ENCODE results near the gene NFKBIA.
"Not testable (repeated sequence)": the region's sequence is repeated elsewhere in the genome, so short reads cannot be mapped to it uniquely, and the experiment has no call there.

NFKBIA gene

DNA sequence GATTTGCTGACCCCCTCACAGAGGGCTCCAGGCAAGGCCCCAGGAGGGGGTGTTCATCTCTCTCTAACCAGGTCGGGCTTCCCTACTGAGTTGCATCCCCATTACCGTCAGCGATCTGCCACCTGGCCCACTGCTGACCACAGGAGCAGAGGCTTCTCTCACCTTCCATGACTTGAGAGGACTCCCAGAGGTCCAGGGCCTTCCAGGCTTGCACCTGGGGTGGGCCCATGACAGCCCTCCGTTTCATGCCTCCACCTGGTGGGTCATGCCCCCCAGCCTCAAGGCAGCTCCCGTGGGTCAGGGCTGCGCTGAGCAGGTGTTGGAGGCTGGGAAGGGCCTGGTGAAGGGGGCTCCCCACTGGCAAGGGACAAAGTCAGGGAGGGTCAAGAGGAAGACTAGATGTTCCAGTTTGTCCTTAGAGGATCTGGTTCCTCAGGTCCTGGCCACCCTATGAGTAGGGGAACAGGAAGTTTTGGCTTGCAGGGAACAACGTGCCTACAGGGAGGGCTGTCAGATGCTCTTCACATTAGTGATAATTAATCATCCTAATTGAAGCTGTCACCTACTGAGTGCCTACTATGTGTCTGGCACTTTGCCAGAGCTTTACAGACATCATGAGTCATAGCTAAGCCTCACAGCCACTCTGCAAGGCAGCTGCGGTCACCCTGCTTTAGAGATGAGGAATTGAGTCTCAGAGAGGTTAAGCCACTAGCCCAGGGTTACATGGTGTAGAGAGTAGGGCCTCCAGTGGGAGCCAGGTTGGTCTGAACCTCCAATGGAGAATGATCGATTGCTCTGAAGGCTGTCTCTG lies 13.8 kb downstream of the NFKBIA start:
- no peak for DNase-seq (ENCODE audit: low spot score)

DNA sequence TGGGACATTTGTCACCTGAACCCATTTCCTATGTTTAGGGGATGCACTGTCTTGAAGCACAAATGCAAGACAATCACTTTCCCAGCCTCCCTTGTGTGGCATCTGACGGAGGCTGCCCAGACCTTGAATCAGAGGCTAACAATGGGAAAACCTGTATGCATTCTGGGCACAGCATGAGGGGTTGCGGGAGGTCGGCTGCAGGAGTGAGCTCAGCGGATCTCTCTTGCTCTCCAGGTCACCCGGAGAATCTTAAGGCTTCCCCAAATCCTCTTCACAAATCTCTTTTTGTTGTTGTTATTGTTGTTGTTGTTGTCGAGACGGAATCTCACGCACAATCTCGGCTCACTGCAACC lies 15.3 kb downstream of the NFKBIA start:
- no peak for DNase-seq (ENCODE audit: low spot score)

DNA sequence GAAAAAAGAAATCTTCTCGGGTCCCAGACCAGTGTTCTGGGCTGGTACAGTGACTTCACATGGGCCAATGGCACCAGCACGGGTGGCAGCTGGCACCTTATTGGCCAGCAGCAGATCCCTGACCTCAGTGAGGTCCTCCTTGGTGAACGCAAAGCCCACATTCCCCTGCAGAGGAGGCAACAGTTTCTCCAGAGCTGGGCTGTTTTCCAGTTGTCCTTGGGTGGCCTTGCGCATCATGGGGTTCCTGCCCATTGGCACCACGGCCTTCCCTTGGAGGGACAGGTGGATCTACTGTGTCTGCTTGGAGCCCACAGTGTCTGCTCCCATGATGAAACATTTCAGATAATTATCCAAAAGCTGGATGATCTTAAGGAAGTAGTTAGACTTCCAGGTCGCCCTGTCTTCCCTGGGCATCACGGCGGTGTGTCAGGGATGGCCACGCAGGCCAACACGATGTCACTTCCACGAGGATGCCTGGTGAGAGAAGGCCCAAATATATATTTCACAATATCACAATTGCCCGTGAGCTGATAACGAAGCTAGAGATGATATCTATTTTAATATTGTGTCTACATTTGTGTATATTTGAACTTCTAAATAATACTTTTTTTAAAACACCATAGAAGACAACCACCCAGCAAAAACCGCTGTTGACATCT lies 15.8 kb downstream of the NFKBIA start:
- no peak for DNase-seq (ENCODE audit: low spot score)

DNA sequence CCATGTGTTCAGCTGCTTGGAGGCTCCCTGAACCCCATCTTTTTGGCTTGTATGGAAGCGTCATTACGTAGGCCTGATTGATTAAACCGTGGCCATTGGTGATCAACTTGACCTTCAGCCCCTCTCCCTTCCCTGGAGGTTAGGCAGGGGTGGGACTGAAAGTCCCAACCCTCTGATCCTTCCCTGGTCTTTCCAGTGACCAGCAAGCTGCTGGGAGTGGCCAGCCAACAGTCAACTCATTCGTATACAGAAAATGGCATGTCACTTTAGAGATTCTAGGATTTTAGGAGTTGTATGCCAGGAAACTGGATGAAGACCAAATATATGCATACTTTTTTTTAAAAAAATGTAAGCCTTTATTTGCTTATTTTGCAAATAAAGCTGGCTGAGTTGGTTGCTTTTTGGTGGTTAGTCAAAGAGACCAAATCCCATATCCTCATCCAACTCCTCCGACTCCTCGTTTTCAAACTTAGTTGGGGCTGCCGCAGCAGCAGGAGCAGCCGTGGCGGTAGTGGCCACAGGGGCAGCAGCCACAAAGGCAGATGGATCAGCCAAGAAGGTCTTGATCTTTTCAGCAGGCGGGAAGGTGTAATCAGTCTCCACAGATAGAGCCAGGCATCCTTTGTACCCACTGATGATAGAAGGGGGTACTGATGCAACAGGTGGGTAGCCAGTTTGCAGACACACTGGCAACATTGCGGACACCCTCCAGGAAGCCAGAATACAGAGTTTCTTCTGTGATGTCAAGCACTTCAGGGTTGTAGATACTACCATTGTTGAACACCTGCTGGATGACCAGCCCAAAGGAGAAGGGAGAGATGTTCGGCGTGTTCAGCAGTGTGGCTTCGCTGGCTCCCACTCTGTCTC lies 16.6 kb downstream of the NFKBIA start:
- DNase-seq (ENCODE audit: low spot score), result no peak

DNA sequence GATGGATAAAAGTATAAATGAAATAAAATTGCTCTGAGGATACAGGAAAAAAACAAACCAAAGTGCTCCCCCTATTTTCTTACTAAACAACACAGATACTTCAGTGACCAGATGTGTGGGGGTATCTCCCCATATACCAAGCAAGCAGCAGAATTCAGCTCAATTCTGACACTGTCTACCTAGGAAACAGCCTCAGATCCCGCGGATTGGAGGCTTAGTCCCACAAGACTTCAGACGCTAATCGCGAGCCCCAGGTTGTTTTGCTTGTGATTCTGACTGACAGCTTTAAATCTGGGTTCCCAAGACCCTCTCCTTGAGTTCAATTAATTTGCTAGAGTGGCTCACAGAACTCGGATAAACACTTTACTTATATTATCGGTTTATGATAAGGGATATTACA lies 17.3 kb downstream of the NFKBIA start:
- DNase-seq (ENCODE audit: low spot score), result no peak

DNA sequence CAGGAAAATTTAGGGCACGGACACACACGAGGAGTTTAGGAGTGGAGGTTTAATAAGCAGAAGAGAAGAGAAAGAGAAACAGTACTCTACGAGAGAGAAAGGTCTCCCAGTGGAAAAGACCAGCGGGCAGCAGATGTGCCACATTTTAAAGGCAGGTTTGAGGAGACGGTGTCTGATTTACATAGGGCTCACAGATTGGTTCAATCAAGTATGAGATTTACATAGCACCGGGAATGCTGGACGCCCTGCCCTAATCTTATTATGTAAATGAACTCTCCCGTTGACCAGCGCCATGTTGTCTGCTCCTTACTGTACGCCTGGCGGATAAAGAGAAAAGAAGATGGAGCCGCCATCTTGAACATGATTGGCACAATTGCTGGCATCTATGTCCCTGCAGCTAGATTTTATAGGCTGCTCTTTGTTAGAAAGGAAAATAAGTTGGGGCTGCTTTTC lies 17.9 kb downstream of the NFKBIA start:
- DNase-seq (ENCODE audit: low spot score), result no peak

DNA sequence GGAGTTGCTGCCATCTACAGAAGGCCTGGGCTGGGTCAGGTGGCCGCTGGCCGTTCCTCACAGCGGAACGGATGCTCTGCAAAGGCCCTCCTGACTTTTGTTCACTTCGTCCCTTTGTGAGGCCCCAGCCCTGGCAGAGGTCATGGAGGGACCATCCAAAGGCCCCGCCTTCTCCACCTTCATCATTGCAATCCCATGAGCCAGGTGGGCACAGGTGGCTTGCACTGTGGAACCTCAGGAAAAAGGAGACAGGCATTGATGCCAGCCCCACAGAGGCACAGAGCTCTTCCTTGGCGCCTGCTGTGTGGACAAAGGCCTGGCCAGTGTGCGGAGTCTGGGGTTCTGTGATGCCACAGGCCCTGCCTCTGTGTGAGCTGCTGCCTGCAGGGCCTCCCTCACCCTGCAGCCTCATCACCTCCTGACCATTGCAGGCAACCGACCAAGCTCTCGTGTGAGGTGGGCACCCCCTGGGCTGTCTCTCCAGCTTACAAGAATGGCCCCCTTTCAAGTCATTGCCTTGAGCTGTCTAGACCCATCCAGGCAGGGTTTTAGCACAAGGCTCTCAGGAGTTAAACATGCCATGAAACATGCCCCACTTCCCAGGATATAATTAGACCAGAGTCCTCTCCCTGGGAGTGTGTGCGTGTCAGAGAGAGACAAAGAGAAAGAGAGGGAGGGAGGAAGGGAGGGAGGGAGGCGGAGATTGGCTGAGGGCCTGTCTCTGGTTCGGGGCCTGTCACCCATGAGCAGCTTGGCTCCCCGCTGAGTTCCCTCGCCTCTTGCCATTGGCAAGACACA lies 19.3 kb downstream of the NFKBIA start:
- DNase-seq (ENCODE audit: low spot score), result peak; percentile 80

DNA sequence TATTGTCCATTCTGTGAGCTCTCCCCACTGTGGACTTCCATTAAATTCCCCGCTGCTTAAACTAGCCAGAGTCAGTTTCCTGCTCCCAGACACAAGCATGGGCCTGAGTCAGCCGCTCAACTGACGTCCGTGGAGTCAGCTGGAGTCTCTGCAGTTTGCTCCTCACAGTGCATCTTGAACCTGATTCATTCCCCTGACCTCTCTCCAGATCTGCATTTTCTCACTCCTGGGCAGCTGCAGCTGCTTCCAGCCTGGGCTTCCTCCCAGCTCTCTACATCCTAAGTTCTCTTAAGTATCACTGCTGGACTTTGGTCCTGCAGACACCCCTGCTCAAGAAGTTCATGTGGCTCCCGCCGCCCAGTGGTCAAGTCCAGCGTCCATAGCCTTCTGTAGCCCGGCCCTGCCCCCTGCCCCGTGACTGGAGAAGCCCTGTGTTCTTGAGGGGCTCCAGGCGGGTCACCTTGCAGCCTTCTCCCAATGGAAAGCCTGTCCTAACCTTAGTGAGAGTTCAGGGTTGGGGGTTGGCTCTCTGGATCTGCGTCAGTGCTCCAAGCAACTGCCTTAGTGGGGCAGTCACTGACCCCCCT lies 20.0 kb downstream of the NFKBIA start:
- DNase-seq (ENCODE audit: low spot score), result peak; percentile 45

DNA sequence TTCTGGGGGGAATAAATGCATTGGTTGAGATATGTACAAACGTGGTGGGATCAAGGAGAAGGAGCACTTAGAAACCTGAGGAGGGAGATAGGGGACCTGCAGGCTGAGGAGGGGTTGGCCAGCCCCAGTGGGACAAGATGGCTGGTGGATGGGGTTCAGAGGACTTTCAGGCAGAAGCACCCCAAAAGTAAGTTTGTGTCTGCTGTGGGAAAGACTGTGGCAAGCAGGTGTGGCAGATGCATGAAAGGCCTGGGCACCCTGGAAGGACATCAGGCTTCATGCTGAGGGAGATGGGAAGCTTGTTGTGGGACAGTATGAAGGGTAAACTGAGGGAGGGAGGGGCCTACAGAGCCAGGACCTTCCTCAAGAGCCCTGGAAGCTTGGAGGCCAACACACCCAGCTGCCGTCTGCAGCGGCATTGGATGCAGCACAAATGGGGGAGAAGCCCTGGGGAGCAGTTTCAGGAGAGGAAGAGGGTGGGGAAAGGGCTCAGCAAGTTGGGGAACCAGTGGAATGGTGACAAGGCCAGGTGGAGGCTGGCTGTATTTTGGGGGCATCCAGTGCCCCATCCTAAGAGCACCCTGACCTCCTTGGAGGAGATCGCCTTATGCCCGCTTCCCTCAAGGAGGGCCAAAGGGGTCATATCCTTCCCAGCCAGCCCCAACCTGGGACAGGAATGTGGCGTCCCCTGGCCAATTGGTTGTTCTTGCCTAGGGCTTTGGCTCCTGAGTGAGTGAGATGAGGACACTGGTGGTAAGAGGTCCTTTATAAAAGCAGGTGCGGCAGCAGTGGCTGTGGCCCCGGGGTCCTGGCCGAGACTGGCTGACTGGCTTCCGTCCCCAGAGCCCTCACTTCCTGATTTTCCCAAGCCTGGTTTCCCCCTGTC lies 20.7 kb downstream of the NFKBIA start:
- no peak for DNase-seq (ENCODE audit: low spot score)

DNA sequence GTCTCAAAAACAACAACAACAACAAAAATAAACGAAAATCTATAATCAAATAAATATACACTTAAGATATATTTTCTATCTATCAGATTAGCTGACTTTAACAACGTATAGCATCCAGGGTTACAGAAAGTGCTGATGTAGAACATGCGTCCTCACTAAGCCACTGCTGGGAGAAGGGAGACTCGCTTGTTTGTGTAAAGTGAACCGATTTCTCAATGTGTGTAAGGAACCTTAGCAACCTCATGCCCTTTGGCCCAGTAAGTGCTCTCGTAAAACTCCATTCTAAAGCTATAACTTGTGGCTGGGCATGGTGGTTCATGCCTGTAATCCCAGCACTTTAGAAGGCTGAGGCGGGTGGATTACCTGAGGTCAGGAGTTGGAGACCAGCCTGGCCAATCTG lies 23.8 kb downstream of the NFKBIA start:
- DNase-seq (ENCODE audit: low spot score), result no peak

DNA sequence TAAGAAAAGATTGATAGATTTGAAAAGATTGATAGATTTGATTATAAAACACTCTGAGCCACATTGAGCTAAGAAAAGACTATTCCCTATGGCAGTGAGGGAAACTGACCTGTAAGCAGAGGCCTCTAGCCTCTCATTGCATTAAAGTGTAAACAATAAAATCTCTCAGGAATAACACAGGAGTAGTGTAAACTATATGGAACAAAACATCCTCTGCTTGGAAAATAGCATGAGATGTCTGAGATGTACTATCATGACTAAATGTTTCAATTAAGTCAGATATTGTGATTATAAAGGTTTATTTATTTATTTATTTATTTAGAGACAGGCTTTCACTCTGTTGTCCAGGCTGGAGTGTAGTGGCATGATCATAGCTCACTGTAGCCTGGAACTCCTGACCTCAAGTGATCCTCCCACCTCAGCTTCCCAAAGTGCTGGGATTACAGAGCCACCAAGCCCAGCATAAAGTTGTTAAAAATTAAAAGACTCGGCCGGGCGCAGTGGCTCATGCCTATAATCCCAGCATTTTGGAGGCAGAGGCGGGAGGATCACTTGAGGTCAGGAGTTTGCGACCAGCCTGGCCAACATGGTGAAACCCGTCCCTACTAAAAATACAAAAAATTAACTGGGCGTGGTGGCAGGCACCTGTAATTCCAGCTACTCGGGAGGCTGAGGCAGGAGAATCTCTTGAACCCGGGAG lies 25.2 kb downstream of the NFKBIA start:
- DNase-seq (ENCODE audit: low spot score), result not testable (repeated sequence)

DNA sequence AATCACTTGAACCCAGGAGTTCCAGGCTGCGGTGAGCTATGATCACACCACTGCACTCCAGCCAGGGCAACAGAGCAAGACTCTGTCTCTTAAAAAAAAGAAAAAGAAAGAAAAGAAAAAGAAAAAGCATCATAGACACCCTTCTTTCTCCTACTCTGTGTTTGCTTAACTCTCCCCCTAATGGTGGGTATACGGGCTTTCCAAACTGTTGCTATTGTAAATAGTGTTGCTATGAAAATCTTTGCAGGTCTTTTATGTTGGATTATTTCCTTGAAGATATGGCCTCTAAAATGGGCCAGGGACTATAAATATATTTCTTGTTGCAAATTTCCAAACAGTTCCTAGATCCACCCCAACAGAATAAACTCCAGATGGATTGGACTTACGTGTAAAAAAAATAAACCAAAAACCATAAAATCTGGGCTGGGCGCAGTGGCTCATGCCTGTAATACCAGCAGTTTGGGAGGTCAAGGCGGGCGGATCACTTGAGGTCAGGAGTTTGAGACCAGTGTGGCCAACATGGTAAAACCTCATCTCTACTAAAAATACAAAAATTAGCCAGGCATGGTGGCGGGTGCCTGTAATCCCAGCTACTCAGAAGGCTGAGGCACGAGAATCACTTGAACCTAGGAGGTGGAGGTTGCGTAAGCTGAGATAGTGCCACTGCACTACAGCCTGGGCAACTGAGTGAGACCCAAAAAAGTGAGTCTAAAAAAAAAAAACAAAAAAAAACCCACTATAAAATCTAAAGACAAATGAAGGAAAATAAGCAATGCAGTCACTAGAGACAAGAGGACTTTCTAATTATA lies 25.9 kb downstream of the NFKBIA start:
- DNase-seq (ENCODE audit: low spot score), result no peak

DNA sequence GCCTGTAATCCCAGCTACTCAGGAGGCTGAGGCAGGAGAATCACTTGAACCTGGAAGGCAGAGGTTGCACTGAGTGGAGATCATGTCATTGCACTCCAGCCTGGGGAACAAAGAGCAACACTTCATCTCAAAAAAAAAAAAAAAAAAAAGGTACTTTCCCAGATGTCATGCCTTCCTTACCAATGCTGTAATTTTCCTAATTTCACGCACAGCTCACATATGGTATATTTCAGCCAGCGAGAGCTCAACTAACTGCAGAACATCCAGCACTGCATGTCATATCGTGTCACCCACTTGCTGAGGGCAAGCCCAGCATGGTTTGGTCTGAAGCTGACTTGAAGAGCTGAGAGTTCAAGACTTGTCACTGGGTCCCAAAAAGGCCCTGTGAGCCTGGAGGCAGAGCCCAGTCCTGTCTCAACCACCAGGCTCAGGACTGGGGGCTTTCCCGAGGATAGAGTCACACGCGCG lies 29.0 kb downstream of the NFKBIA start:
- DNase-seq (ENCODE audit: low spot score), result no peak

DNA sequence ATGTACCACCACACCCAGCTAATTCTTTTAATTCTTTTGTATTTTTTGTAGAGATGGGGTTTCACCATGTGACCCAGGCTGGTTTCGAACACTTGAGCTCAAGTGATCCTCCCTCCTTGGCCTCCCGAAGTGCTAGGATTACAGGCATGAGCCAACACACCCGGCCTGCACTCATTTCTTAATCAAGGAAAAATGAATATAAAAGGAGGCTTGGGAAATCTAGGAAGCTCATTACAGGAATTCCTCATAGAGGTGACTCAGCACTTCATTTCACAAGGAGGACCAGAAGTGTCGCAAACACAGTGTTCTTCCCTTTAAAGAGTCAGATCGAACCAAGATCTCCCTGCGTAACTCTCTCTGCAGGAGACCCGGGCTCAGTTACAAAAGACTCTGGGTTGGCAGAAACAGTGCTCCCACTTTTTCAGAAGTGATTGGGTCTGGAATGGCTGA lies 30.3 kb downstream of the NFKBIA start:
- no peak for DNase-seq (ENCODE audit: low spot score)

DNA sequence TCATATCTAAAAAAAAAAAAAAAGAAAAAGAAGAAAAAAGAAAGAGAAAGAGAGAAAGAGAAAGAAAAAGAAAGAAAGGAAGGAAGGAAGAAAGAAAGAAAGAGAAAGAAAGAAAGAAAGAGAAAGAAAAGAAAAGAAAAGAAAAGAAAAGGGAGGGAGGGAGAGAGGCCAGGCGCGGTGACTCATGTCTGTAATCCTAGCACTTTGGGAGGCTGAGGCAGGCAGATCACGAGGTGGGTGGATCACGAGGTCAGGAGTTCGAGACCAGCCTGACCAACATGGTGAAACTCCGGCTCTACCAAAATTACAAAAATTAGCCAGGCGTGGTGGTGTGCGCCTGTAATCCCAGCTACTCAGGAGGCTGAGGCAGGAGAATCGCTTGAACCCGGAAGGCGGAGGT lies 31.3 kb downstream of the NFKBIA start:
- DNase-seq (ENCODE audit: low spot score), result not testable (repeated sequence)

DNA sequence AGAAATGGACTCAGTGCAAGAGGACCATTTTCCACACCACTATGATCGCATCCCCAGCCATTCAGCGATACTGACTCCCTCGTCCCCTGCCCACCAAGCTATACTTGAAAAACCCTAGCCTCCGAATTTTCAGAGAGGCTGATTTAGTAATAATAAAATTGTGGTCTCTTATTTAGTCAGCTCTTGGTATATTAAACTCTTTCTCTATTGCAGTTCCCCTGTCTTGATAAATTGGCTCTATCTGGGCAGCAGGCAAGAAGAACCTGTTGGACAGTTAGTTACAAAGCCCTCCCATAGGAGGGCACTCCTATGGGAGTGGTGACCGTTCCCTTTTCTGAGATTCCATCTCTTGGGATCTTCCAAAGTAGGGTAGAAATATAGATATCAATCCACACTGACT lies 33.6 kb downstream of the NFKBIA start:
- no peak for DNase-seq (ENCODE audit: low spot score)

DNA sequence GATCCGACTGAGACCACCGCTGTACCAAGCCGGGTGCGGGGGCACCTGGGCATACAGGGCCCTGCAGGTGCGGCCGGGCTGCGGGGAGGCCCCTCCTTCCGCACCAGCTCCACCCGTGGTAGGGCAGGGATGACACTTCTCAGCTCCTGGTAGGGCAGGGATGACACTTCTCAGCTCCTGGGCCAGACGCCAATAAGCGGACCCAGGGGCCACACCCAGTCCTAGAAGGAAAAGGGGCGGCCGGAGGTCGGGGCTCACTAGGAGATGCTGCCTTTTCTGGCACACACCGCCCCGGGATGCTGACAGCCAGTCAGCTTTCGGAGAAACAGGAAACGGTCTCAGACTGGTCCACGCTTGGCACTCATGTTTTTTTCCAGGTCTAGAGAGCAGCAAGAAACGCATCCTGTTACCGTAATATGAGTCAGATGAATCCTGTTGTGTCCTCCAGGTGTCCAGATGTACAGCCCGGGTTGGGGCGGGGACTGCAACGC lies 34.8 kb downstream of the NFKBIA start:
- no peak for DNase-seq (ENCODE audit: low spot score)

DNA sequence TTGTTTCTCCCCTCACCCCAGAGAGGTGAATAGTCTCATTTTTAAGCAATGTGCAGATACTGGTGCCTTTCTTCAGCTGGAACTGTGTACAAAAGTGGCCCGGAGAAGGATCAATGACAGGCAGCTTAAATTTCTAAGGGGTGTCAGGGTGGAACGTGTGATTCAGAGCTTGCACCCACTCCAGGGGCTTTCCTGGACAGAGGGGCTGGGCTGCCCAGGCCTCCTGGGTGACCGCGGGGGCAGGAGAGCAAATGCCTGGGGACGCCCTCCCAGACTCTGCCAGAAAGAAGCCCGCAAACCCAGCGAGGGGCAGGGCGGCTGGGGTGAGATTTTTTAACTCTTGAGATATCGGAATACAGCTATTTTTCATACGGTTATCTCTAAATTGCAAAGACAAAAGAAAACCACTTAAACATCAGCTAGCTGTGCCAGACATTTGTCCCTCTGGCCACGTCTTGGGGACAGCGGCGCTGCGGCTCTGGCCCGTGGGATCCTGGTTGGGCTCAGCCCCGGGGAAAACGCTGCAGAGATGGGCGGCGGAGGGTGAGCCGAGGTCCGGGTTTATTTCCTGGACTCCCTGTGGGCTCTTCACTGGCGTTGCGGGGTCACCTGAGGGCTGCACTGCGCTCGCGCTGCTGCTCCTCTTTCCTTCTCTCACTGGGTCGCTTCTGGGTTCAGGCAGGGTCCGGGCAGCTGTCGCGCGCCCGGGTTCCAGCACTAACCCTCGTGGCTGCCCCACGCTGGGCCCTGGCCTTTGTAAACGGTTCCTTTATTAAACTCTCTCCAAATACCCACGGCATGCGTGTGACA lies 35.8 kb downstream of the NFKBIA start:
- no peak for DNase-seq (ENCODE audit: low spot score)

Measured in globus pallidus (tissue), 1 donor.